Heart left ventricle (tissue), 16 donors: Measurements from ENCODE around the gene IL1RAP. TPM values are rescaled to one million over a fixed set of nuclear protein-coding genes. Genes with fewer than 3 reads are reported as not detected.

Experiments used
- ATAC-seq, 4 donors: fragments of 200-7000 bp; cut with Tn5 transposase; one replicate each; pipeline ENCODE4 v1.9.1; 2020 to 2022; ENCODE audit warnings: moderate library complexity in 4 of 4, mild to moderate bottlenecking in 3 of 4, moderate number of reproducible peaks in 1 of 4
- DNase-seq, 5 donors: peaks; one replicate each; pipeline ENCODE4 v3.0.0-alpha.2; 2020
- H3K27ac ChIP-seq, 12 donors: fragments of 200-600 bp; sonication (generic) in 4 of 12; one replicate each; pipeline versions ENCODE4 v1.5.0 to v1.8.0; 2016 to 2022; ENCODE audit warnings: mild to moderate bottlenecking in 2 of 12
- H3K27me3 ChIP-seq, 9 donors: fragments of 200-600 bp; sonication (generic) in 2 of 9; one replicate each; pipeline versions ENCODE4 v1.5.1 to v1.8.0; 2016 to 2022; ENCODE audit warnings: mild to moderate bottlenecking in 3 of 9
- H3K36me3 ChIP-seq, 9 donors: fragments of 200-600 bp; sonication (generic) in 2 of 9; one replicate each; pipeline versions ENCODE4 v1.5.0 to v1.8.0; 2018 to 2022; ENCODE audit warnings: mild to moderate bottlenecking in 2 of 9
- H3K4me1 ChIP-seq, 12 donors: fragments of 200-600 bp; sonication (generic) in 4 of 12; one replicate each; pipeline versions ENCODE4 v1.5.0 to v1.8.0; 2016 to 2022; ENCODE audit warnings: mild to moderate bottlenecking in 3 of 12
- H3K4me3 ChIP-seq, 12 donors: fragments of 200-600 bp; sonication (generic) in 4 of 12; one replicate each; pipeline versions ENCODE4 v1.5.0 to v1.8.0; 2017 to 2022; ENCODE audit warnings: mild to moderate bottlenecking in 9 of 12, moderate library complexity in 4 of 12
- H3K9me3 ChIP-seq, 12 donors: fragments of 200-600 bp; sonication (generic) in 4 of 12; one replicate each; pipeline versions ENCODE4 v1.5.0 to v1.8.0; 2016 to 2022; ENCODE audit warnings: mild to moderate bottlenecking in 1 of 12
- POLR2A ChIP-seq, 2 donors: fragments of 450-650 bp; IDR thresholded peaks; one replicate each; pipeline ENCODE4 v1.6.1; 2017; ENCODE audit warnings: antibody characterized with exemption in 2 of 2, mild to moderate bottlenecking in 2 of 2, moderate library complexity in 2 of 2
- WGBS, 4 donors: extraction: QIAGEN DNeasy Blood & Tissue Kit in 2 of 4; methylation state at CpG; one replicate each; pipeline versions ENCODE4 v1.1.5 to v1.1.7; 2013 to 2018; 5-methylcytosine and 5-hydroxymethylcytosine counted together
- intact Hi-C, 10 donors: fragments of 100-400 bp; cut with DNase I; formaldehyde crosslinking; loops; one replicate each; pipeline versions ENCODE4 v1.11.1 to v1.14.2; 2022
- polyA plus RNA-seq, 2 donors: library from polyadenylated mRNA; stranded (reverse); fragments of 200-250 nt; gene quantifications; one replicate each; pipeline ENCODE4 v1.2.3, GENCODE V29; 2013
- total RNA-seq, 9 donors: library from RNA; depleted of rRNA in 2 of 9; stranded (reverse); fragments of >200 nt in 2 of 9; fragmentation: NEBNext Ultra II Directional in 3 of 9; extraction: Animal tissue kit (Norgen Biotek cat#: 25700) in 3 of 9; gene quantifications; one replicate each; pipeline versions ENCODE4 v1.1.0 to v1.2.4, GENCODE V29; 2016 to 2023
- TF ChIP-seq, protein P1 (sequence below), 12 donors: fragments of 200-600 bp; sonication (generic) in 4 of 12; IDR thresholded peaks; one replicate each; pipeline versions ENCODE4 v1.5.0 to v1.8.0; 2018 to 2022; ENCODE audit warnings: antibody characterized with exemption in 12 of 12, mild to moderate bottlenecking in 5 of 12
- donor health status: ischemic (EF 13 %, LVEDD 7.1; RV severe dilation, severe dysfunction).
- donor health status: healthy with polysubstance abuse.
- donor health status: DM: no; HTN: yes; CAD: no.
- donor health status: DM: no; HTN: no; CAD: no.
- donor health status: ischemic (EF 25% LVEDD 6.9; RV normal size, moderate dysfunction).
- donor health status: ischemic (EF 25% LVEDD 5.7; RV mildly dilated, moderate dysfunction).
- donor health status: healthy.
- donor health status: DM: yes; HTN: yes; CAD: no.
- donor health status: ischemic (EF 35%, LVEDD 5.7; RV mildly dilated, moderate dysfunction).
- donor health status: nonischemic (EF 11% LVEDD 7.7; RV severe dilation, severe dysfunction).
- donor health status: DM: yes; HTN: yes; CAD: no.
- donor health status: PGD.
- donor health status: ischemic (EF 29% LVEDD 5.4; RV normal size, mild dysfunction).
- donor health status: nonischemic (EF 23%, LVEDD 6.1; RV moderate dilation, normal function).

The IL1RAP gene
- total and polyA plus RNA-seq, 11 donors, result 1.6 to 16.4 (median 8.2) TPM

DNA sequence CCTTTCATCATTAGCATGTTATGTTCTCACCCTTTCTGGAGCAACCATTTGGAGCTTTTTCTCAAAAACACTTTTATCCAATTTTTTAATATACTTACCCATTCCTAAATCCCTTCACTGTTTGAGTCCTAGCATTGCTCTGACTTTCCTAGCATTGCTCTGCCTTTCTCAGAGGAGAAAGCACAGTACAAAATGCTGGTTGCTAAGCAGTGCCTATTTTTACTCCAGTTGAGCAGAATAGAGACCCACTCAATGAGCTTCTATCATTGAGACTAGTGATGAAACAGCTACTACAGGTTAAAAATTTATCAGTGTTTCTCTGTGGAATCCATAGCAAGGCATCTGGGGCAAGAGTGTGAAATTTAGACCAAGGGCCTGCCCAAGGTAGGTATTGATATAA, 21.8 kb upstream of the IL1RAP start:
- Histone ChIP-seq H3K4me3 (peak overlapping the region in 1 of 12 donors; percentile 12), H3K4me1 (peaks cover 0 to 26% (median 2%) of the 10 kb centered on the region in 12 donors), H3K36me3 (no peaks in the 10 kb centered on the region), H3K27me3 (peaks cover 0 to 6% (median 0%) of the 10 kb centered on the region in 9 donors), H3K27ac (peak overlapping the region; percentile 41 to 86 (median 77)), H3K9me3 (no peaks in the 10 kb centered on the region)
- no peak for DNase-seq
- TF ChIP-seq POLR2A (IDR thresholded peaks at IDR 0.05), result no peak
- TF ChIP-seq, protein P1, sequence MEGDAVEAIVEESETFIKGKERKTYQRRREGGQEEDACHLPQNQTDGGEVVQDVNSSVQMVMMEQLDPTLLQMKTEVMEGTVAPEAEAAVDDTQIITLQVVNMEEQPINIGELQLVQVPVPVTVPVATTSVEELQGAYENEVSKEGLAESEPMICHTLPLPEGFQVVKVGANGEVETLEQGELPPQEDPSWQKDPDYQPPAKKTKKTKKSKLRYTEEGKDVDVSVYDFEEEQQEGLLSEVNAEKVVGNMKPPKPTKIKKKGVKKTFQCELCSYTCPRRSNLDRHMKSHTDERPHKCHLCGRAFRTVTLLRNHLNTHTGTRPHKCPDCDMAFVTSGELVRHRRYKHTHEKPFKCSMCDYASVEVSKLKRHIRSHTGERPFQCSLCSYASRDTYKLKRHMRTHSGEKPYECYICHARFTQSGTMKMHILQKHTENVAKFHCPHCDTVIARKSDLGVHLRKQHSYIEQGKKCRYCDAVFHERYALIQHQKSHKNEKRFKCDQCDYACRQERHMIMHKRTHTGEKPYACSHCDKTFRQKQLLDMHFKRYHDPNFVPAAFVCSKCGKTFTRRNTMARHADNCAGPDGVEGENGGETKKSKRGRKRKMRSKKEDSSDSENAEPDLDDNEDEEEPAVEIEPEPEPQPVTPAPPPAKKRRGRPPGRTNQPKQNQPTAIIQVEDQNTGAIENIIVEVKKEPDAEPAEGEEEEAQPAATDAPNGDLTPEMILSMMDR (IDR thresholded peaks at IDR 0.05), result no peak
- intact Hi-C loops, result no loop called here
- ATAC-seq, result peak; percentile 65 to 70 (median 67)

DNA sequence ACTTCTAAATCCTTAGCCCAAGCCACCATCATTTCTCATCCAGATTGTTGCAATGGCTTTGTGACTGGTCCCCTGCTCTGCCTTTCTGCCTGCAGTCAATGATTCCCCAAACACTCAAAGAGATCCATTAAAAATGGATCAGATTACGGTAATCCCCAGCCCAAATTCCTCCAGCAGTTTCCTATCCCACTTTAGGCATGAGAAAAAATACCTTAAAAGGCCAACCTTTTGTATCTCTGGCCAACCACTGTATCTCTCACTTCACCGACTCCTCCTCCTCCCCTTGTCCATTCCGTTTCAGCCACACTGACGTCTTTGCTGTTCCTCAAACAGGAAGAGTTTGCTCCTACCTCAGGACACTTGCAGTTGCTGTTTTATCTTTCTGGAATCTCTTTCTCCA, 20.9 kb upstream of the IL1RAP start:
- Histone ChIP-seq H3K36me3 (no peaks in the 10 kb centered on the region), H3K9me3 (no peaks in the 10 kb centered on the region), H3K4me3 (no peak overlapping the region), H3K27me3 (peaks cover 0 to 6% (median 0%) of the 10 kb centered on the region in 9 donors), H3K4me1 (peaks cover 0 to 29% (median 1%) of the 10 kb centered on the region in 12 donors), H3K27ac (peak overlapping the region in 10 of 12 donors; percentile 26 to 86 (median 78))
- intact Hi-C loops, result no loop called here
- no peak for TF ChIP-seq POLR2A (IDR thresholded peaks at IDR 0.05)
- TF ChIP-seq, protein P1 (IDR thresholded peaks at IDR 0.05), result no peak
- 67 to 83% (median 72%) methylated on average over 4 of the region's 4 CpGs for WGBS, 4 donors
- DNase-seq (no peak), ATAC-seq (no peak)

DNA sequence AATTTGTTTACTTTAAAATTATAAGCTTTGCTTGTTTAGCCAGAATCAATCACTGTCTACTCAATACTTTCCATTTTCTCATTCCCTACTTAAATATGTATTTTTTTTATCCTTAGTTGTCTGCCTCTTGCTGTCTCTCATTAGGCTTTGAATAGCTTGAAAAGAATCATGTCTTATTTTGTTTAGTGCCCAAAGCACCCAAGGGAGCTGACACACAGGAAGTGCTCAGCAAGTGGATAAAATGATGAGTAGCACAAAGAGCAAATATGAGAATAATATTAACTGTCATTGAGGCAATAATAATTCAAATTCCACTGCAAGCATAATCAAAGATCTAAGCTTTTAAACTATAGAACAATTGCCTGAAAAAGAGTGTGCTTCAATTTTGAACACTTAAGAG, 19.0 kb upstream of the IL1RAP start:
- H3K36me3 ChIP-seq, result no peaks in the 10 kb centered on the region
- H3K4me3 ChIP-seq, result no peak overlapping the region
- H3K9me3 ChIP-seq, result no peaks in the 10 kb centered on the region
- ATAC-seq (no peak), DNase-seq (no peak)
- TF ChIP-seq, protein P1 (IDR thresholded peaks at IDR 0.05), result no peak
- no peak for TF ChIP-seq POLR2A (IDR thresholded peaks at IDR 0.05)
- H3K27me3 ChIP-seq, result no peaks in the 10 kb centered on the region
- intact Hi-C loops, result no loop called here
- peak overlapping the region in 7 of 12 donors; percentile 1 to 78 (median 18) for H3K27ac ChIP-seq
- H3K4me1 ChIP-seq, result peaks cover 0 to 36% (median 4%) of the 10 kb centered on the region in 12 donors

DNA sequence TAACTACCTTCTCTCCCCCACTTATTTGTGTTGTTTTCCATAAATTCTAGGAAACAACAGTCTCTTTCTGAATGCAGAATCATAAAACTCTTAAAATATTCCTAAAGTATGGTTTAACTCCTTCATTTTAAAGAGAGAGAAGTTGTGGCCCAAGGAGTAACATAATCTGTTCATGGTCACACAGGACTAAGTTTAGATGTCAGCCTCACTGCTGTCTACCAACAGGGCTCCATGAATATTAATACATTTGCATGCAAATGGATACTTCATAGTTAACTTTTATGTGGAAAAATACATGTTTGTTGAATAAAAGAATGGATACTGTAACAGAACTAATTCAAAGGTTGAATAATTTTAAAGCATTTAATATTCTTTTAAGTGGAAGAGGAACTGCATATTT, 18.5 kb upstream of the IL1RAP start:
- Histone ChIP-seq H3K27ac (peak overlapping the region in 9 of 12 donors; percentile 0 to 78 (median 15)), H3K9me3 (no peaks in the 10 kb centered on the region), H3K4me3 (no peak overlapping the region), H3K36me3 (no peaks in the 10 kb centered on the region), H3K4me1 (peaks cover 0 to 36% (median 4%) of the 10 kb centered on the region in 12 donors), H3K27me3 (no peaks in the 10 kb centered on the region)
- intact Hi-C loops, result no loop called here
- ATAC-seq (no peak), DNase-seq (no peak)
- no peak for TF ChIP-seq POLR2A (IDR thresholded peaks at IDR 0.05)
- TF ChIP-seq, protein P1 (IDR thresholded peaks at IDR 0.05), result no peak
